ENCODE data around the gene SLC39A10.
"Not testable (repeated sequence)": the region's sequence is repeated elsewhere in the genome, so short reads cannot be mapped to it uniquely, and the experiment has no call there.

The SLC39A10 gene

GRCh38 chr2:195647302-195647701 is 9.7 kb upstream of the SLC39A10 start:
- DNase-seq = no peak

- not testable (repeated sequence) for DNase-seq
Measured at GRCh38 chr2:195648370-195648769, 8.7 kb upstream of the SLC39A10 start.

DNA sequence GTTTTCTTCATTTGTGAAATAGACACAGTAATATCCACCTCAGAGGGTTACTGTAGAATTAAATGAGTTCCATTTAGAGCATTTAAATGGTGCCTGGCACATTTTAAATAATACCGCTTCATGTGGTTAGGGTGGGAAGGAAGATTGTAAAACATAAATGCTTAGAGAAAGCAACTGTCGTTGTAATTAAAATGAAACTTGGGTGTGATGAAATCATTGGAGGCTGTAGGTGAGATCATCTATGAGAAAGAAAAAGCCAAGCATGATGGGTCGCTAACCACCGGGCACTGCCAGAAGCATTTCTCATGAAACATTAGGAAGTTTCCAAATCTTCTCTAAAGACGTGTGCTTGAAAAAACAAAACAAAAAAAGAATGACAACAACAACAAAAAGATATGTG is 8.2 kb upstream of the SLC39A10 start:
- no peak for DNase-seq

DNA sequence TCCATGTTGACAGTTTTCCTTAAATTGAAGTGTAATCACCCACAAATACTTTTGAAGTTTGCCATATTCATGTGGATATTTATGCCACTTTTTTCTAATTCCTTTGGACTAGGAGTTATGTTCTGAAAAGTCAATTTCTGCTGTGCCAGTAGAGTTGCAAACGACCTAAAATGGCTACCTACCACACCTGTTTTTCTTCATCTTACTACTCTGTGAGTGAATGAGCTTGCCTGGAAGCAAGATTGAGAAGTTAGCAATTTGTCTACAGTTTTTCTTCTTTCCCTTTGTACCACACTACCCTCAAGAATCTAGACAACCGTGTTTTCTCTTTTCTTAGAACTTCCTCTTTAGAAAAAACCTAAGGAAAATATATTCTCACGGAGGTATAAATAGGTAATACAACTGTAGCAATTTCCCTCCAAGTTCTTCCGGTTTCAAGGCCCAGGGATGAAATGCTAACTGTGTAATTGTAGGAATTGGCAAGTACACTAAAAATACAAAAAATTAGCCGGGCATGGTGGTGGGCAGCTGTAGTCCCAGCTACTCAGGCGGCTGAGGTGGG is 7.3 kb upstream of the SLC39A10 start:
- no peak for DNase-seq

- no peak for DNase-seq
Measured at GRCh38 chr2:195651046-195651445, 6.0 kb upstream of the SLC39A10 start.

DNA sequence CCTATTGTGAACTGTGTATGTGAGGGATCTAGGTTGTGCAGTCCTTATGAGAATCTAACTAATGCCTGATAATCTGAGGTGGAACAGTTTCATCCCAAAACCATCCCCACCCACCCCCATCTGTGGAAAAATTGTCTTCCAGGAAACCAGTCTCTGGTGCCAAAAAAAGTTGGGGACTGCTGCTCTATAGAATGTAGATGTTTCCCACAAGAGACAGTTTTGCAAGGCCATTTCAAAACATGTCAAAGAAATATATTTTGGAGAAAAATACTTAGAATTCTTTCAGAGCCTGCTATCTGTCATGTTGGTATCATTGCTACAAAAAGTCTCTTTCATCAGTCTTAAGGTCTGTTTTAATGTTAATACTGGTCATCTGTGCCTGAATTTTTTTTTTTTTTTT is 4.1 kb upstream of the SLC39A10 start:
- no peak for DNase-seq

DNA sequence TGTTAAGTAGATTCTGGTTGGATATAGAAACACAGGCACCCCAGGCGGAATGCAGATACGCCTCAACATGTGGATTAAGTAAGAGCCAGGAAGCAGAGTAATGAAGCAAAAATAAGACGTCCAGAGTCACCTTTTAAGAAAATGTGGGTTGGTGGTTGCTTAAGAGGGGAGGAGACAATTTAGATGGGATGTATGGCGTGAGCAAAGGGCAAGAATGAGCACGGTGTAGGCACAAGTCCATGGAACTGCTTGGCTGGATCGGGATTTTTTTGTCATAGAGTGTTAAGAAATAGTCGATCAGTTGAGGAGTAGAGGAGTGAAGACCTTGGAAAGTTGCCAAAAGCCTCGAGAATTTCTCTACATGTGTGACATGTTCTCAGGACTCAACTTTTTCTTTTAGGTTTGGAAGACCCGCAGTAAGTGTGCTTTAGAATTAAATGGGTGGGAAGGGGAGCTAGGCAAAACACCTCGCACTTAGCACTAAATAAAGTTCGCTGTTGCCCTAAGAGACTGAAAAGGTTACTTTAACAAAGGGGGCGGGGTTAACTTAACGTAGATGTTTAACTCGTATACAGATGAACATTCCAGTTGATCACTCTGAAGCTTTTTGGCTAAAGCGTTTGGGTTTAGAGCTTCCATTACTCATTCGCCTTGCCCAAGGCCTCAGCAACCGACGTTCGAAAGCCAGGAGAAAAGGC is 716 bp upstream of the SLC39A10 start:
- DNase-seq = no peak

GRCh38 chr2:195657634-195658540 is 861 bp downstream of the SLC39A10 start:
- DNase-seq = peak; percentile 37 to 61 (median 59)

DNA sequence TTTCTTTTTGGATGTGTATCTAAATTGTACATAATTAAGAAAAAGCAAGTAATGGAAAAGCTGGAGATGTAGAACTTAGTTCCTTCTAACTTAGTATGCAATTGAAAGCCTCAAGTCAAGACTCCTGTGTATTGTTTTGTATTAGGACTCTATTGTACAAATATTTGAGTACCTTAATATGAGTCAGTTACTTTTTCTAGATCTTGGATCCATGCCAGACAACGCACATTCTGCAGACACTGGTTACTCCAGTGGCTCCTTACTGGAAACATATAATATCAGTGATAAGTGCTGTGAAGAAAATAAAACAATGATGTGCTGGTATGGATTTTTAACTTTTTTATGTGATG is 1.5 kb downstream of the SLC39A10 start:
- peak in 1 of 4 experiments; percentile 1 for DNase-seq

GRCh38 chr2:195659114-195659513 is 2.1 kb downstream of the SLC39A10 start:
- DNase-seq = peak in 1 of 4 experiments; percentile 2

GRCh38 chr2:195659982-195660890 is 3.2 kb downstream of the SLC39A10 start:
- peak; percentile 52 to 73 (median 66) for DNase-seq

DNA sequence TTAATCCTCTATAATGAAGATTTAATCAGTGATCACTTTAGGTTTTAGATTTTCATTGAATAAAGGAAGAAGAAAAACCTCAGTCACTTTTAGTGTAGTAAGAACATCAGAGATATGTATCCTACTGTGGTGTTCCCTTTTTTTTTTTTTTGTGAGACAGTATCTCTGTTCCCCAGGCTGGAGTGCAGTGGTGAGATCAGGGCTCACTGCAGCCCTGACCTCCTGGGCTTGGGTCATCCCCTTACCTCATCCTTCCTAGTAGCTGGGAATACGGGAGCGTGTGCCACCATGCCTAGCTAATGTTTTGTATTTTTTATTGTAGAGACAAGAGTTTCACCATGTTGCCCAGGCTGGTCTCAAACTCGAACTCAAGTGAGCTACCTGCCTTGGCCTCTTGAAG is 5.1 kb downstream of the SLC39A10 start:
- no peak for DNase-seq

DNA sequence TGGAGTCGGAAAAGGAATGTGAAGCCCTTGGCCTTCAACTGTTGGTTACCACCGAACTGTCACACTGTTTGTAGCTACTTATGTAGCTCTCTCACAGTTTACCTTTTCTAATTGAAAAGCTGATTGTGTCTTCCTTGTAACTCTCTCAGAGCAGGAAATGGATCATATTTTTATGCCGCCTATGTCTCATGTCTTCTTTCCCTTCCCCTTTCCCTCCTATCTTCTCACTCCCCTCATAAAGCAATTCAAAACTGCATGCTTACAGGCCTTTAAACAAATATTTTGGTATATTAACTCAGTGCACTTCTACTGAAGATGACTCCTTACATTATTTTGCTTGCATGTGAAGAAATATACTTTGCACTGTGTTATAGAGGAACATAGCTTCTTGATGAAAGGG is 6.0 kb downstream of the SLC39A10 start:
- DNase-seq = no peak

DNA sequence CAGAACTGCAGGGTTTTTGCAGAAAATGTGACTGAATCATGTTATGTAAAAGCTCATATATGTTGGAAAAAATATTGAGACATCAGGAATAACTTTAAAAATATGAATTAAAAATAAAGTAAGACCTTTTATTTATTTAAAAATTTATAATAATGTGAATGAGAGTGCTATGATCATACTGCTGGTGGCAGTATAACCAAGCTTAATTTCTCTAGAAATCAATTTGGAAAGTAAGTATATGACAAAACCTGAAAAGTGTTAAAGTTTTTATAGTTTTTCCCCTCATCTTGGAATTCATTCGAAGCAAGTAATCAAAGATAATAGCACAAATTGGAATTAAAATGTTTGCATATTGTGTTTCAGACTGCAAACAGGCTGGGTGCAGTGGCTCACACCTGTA is 7.5 kb downstream of the SLC39A10 start:
- DNase-seq = no peak

- DNase-seq = not testable (repeated sequence)
Measured at GRCh38 chr2:195665153-195665552, 8.1 kb downstream of the SLC39A10 start.

- DNase-seq = no peak
Measured at GRCh38 chr2:195666113-195666712, 9.2 kb downstream of the SLC39A10 start.

- no peak for DNase-seq
Measured at GRCh38 chr2:195667974-195668373, 10.9 kb downstream of the SLC39A10 start.

GRCh38 chr2:195670191-195670590 is 13.2 kb downstream of the SLC39A10 start:
- DNase-seq = no peak

GRCh38 chr2:195671563-195671962 is 14.5 kb downstream of the SLC39A10 start:
- DNase-seq = no peak

GRCh38 chr2:195672674-195673073 is 15.6 kb downstream of the SLC39A10 start:
- DNase-seq = no peak

- no peak for DNase-seq
Measured at GRCh38 chr2:195674491-195675221, 17.6 kb downstream of the SLC39A10 start.
